K562 (cell line): ENCODE results near the gene CLSTN2. TPM values are rescaled to one million over a fixed set of nuclear protein-coding genes. Genes with fewer than 3 reads are reported as not detected.

ENCODE experiments used
- ATAC-seq: fragments of 200-7000 bp; cut with Tn5 transposase; 3 replicates; pipeline ENCODE4 v1.9.1; 2020; ENCODE audit warnings: moderate library complexity
- BruUV-seq: library from RNA; stranded (reverse); fragments of 400-500 nt; replicated peaks from 2 replicates; lab custom pipeline; 2021; lab: Mats Ljungman, UMichigan
- CTCF ChIA-PET: fragments of 300-600 bp; formaldehyde crosslinking; extraction: SDS; loops from one replicate; lab custom pipeline; 2021; ENCODE audit warnings: low intra/inter-chr PET ratio; lab: Yijun Ruan, JAX
- POLR2A ChIA-PET: fragments of 300-600, 350-650 bp; sonication (Branson Sonifier 250); formaldehyde crosslinking; extraction: SDS; loops from one replicate; lab custom pipeline; 2021; ENCODE audit warnings: antibody characterized with exemption, inconsistent platforms; lab: Yijun Ruan, JAX
- DNase-seq, 4 experiments: peaks; one replicate each; pipeline versions ENCODE4 v3.0.0 to v3.0.0-alpha.2; 2011 to 2018; ENCODE audit warnings: low spot score in 3 of 4, mixed read lengths in 3 of 4; ENCODE audit errors: extremely low read depth in 1 of 4
- FAIRE-seq: peaks from 2 replicates; lab custom pipeline; 2011; peaks lifted over from hg19 to GRCh38; lab: Jason Lieb, UNC
- H2AFZ ChIP-seq: 2 replicates; pipeline ENCODE4 v1.6.0; 2011; ENCODE audit warnings: low read depth, low read length, control low read depth, inconsistent platforms
- H3K27ac ChIP-seq: fragments of 200-600 bp; 3 replicates; pipeline ENCODE4 v1.8.0; 2011; ENCODE audit warnings: low read depth, mild to moderate bottlenecking, control low read depth, inconsistent platforms, low read length, moderate library complexity, mixed read lengths; ENCODE audit errors: extremely low read depth
- H3K27me3 ChIP-seq, 2 experiments: fragments of 300-600 bp in 1 of 2; 2 replicates in 1 of 2; 3 replicates in 1 of 2; pipeline versions ENCODE4 v1.6.0 to v1.8.0; 2011; ENCODE audit warnings: inconsistent platforms in 2 of 2, low read length in 2 of 2, mild to moderate bottlenecking in 1 of 2, mixed read lengths in 1 of 2, moderate library complexity in 1 of 2; ENCODE audit not compliant: control insufficient read depth in 2 of 2, insufficient read depth in 2 of 2
- H3K36me3 ChIP-seq: fragments of 300-600 bp; 3 replicates; pipeline ENCODE4 v1.8.0; 2011; ENCODE audit warnings: mild to moderate bottlenecking, low read length, inconsistent platforms; ENCODE audit not compliant: control insufficient read depth, insufficient read depth
- H3K4me1 ChIP-seq, 2 experiments: fragments of 200-600 bp in 1 of 2; replicated peaks in 1 of 2; 2 replicates in 1 of 2; 3 replicates in 1 of 2; pipeline versions ENCODE4 v1.5.1 to v1.8.0; 2011; ENCODE audit warnings: inconsistent platforms in 2 of 2, low read length in 2 of 2, mild to moderate bottlenecking in 1 of 2, mixed read lengths in 1 of 2, moderate library complexity in 1 of 2; ENCODE audit not compliant: control insufficient read depth in 2 of 2, insufficient read depth in 2 of 2
- H3K4me2 ChIP-seq: 2 replicates; pipeline ENCODE4 v1.6.1; 2011; ENCODE audit warnings: low read length, control low read depth, inconsistent platforms, mixed read lengths; ENCODE audit not compliant: insufficient read depth
- H3K4me3 ChIP-seq: fragments of 200-600 bp; sonication (generic), shearing (Covaris generic); 2 replicates; pipeline ENCODE4 v1.5.1; 2016; ENCODE audit warnings: control low read depth, inconsistent platforms
- H3K79me2 ChIP-seq: fragments of 200-600 bp; 3 replicates; pipeline ENCODE4 v1.8.0; 2011; ENCODE audit warnings: low read length, inconsistent platforms; ENCODE audit not compliant: control insufficient read depth, insufficient read depth
- H3K9ac ChIP-seq, 2 experiments: 2 replicates each; pipeline versions ENCODE4 v1.6.0 to v1.6.1; 2011; ENCODE audit warnings: low read depth in 2 of 2, low read length in 2 of 2, control low read depth in 1 of 2, inconsistent platforms in 1 of 2, mild to moderate bottlenecking in 1 of 2, mixed read lengths in 1 of 2; ENCODE audit not compliant: insufficient read depth in 1 of 2
- H3K9me1 ChIP-seq: one replicate; pipeline ENCODE4 v1.6.0; 2011; ENCODE audit warnings: inconsistent platforms, mild to moderate bottlenecking, low read length, moderate library complexity; ENCODE audit not compliant: control insufficient read depth, insufficient read depth
- H3K9me3 ChIP-seq: replicated peaks from 2 replicates; pipeline ENCODE4 v1.5.1; 2011; ENCODE audit warnings: low read depth, low read length, inconsistent platforms; ENCODE audit not compliant: control insufficient read depth, insufficient read depth
- H4K20me1 ChIP-seq: replicated peaks from 2 replicates; pipeline ENCODE4 v1.6.1; 2011; ENCODE audit warnings: low read length, inconsistent platforms, mixed read lengths; ENCODE audit not compliant: control insufficient read depth, insufficient read depth
- CBFA2T2 ChIP-seq: fragments of 450-650 bp; conservative IDR thresholded peaks from 2 replicates; pipeline ENCODE4 v1.6.1; 2017; ENCODE audit warnings: mild to moderate bottlenecking
- ELK1 ChIP-seq: sonication (generic); formaldehyde crosslinking; IDR thresholded peaks from 2 replicates; pipeline ENCODE4 v1.8.1; 2022; ENCODE audit warnings: missing genetic modification reagents
- MAZ ChIP-seq, 2 experiments: fragments of 450-650 bp in 1 of 2; sonication (generic) in 1 of 2; formaldehyde crosslinking; IDR thresholded peaks in 1 of 2; conservative IDR thresholded peaks in 1 of 2; 2 replicates each; pipeline versions ENCODE4 v1.4.0 to v1.5.0; 2020; ENCODE audit warnings: mild to moderate bottlenecking in 1 of 2, missing genetic modification reagents in 1 of 2
- MCM3 ChIP-seq: fragments of 450-650 bp; IDR thresholded peaks from 2 replicates; pipeline ENCODE4 v1.6.1; 2016
- TARDBP ChIP-seq: fragments of 450-650 bp; IDR thresholded peaks from 2 replicates; pipeline ENCODE4 v1.6.1; 2016
- TRIM24 ChIP-seq, 2 experiments: fragments of 450-650 bp; IDR thresholded peaks; 2 replicates each; pipeline ENCODE4 v1.6.1; 2016
- ZNF274 ChIP-seq: IDR thresholded peaks from 2 replicates; pipeline ENCODE4 v1.6.1; 2011; ENCODE audit warnings: low read depth, mild to moderate bottlenecking, low read length, moderate library complexity, borderline replicate concordance
- ZNF740 ChIP-seq, 3 experiments: fragments of 200-800 bp in 1 of 3; sonication (Bioruptor generic) in 1 of 3; sonication (generic) in 1 of 3; formaldehyde crosslinking in 1 of 3; IDR thresholded peaks; 2 replicates each; pipeline versions ENCODE4 v1.6.1 to v1.8.0; 2016 to 2022; ENCODE audit warnings: mild to moderate bottlenecking in 2 of 3, missing compliant biosample characterization in 2 of 3, missing genetic modification characterization in 2 of 3, missing genetic modification reagents in 1 of 3
- WGBS: fragments of 100-300 bp; shearing (Covaris generic); methylation state at CpG from one replicate; pipeline ENCODE4 v1.1.6; 2016; ENCODE audit warnings: low coverage, mixed read lengths; ENCODE audit not compliant: insufficient coverage; ENCODE audit errors: missing lambda C conversion rate; 5-methylcytosine and 5-hydroxymethylcytosine counted together
- in situ Hi-C: fragments of 300-500 bp; cut with MboI; formaldehyde crosslinking; loops from 4 replicates; pipeline ENCODE4 v1.15.0; 2018; ENCODE audit warnings: inconsistent platforms, mixed read lengths
- intact Hi-C: fragments of 100-400 bp; cut with micrococcal nuclease; formaldehyde crosslinking; loops from 2 replicates; pipeline ENCODE4 v1.14.2; 2022
- polyA plus RNA-seq, 8 experiments: library from polyadenylated mRNA; depleted of rRNA in 4 of 8; stranded (reverse) in 5 of 8; unstranded in 3 of 8; fragments of >200 nt; fragmentation: Nextera tagmentation in 2 of 8; fragmentation: Illumina TruSeq in 1 of 8; extraction: Ambion mirVana in 2 of 8; extraction: Trizol in 1 of 8; gene quantifications; 2 replicates each; pipeline versions ENCODE4 v1.2.1 to v1.2.3, GENCODE V29; 2011 to 2014; ENCODE audit warnings: inconsistent platforms in 1 of 8, missing spikeins in 1 of 8
- total RNA-seq, 7 experiments: library from RNA; depleted of rRNA in 6 of 7; stranded (reverse); fragments of >200 nt in 6 of 7; fragmentation: Illumina TruSeq in 2 of 7; extraction: Trizol in 2 of 7; gene quantifications; 2 replicates each; pipeline versions ENCODE4 v1.2.1 to v1.2.3, GENCODE V29; 2011 to 2021; ENCODE audit warnings: low replicate concordance in 1 of 7

Gene CLSTN2
- total and polyA plus RNA-seq, 9 of the 15 experiments (the other 6 are each of a cell fraction or from before 2014, with no cell fraction given) = 0.02 to 0.04 (median 0.04) TPM; not detected in 6

- H3K9ac ChIP-seq = no peak overlapping the region
- ATAC-seq = no peak
- H4K20me1 ChIP-seq = no peaks in the 10 kb centered on the region
- FAIRE-seq = no peak
- BruUV-seq = no TSS peak
- H3K4me1 ChIP-seq = no peaks in the 10 kb centered on the region
- no peaks in the 10 kb centered on the region for H3K9me3 ChIP-seq
- no peak overlapping the region for H2AFZ ChIP-seq
- H3K27me3 ChIP-seq = no peaks in the 10 kb centered on the region
- DNase-seq = no peak
- no peaks in the 10 kb centered on the region for H3K36me3 ChIP-seq
- H3K79me2 ChIP-seq = no peaks in the 10 kb centered on the region
- H3K4me3 ChIP-seq = no peak overlapping the region
- WGBS = 0% methylated on average over 5 of the region's 5 CpGs
- ChIA-PET CTCF (no interaction called here), POLR2A (interaction anchor here (1.1 kb wide), 1 partner anchor 8 kb away, joined by 3 read pairs; no protein-coding TSS in a partner anchor)
- intact Hi-C loops = no loop called here
- no peaks in the 10 kb centered on the region for H3K9me1 ChIP-seq
- in situ Hi-C loops = no loop called here
- no peak overlapping the region for H3K27ac ChIP-seq
- no peak overlapping the region for H3K4me2 ChIP-seq
- TF ChIP-seq TRIM24 (IDR thresholded peaks at IDR 0.05) (no peak), ELK1 (no peak), ZNF274 (no peak), TARDBP (no peak), MAZ (CRISPR knock-in tag; conservative IDR thresholded peaks at IDR 0.05 in 1 of 2, IDR thresholded peaks at IDR 0.05 in 1 of 2) (no peak), CBFA2T2 (no peak), MCM3 (no peak), ZNF740 (CRISPR knock-in tag; IDR thresholded peaks at IDR 0.05) (no peak), ZNF740 (tag; IDR thresholded peaks at IDR 0.05) (no peak)
These were observed 460.4 kb downstream of the CLSTN2 start for GRCh38 chr3:140395134-140396075.
